Esophagus squamous epithelium (tissue), 5 donors: ENCODE results near the gene GTF3A. TPM values are rescaled to one million over a fixed set of nuclear protein-coding genes. Genes with fewer than 3 reads are reported as not detected.

Source experiments
- DNase-seq: peaks from one replicate; lab custom pipeline; 2025; lab: John Stamatoyannopoulos, UW
- H3K27ac ChIP-seq, 4 donors: fragments of 200-600 bp; sonication (generic); one replicate each; pipeline ENCODE4 v1.5.1; 2016 to 2019; ENCODE audit warnings: mild to moderate bottlenecking in 1 of 4
- H3K27me3 ChIP-seq, 4 donors: fragments of 200-600 bp; sonication (generic); 1 replicate in 3 of 4; 2 replicates in 1 of 4; pipeline versions ENCODE4 v1.5.1 to v1.6.0; 2017 to 2021; ENCODE audit warnings: antibody characterized with exemption in 1 of 4
- H3K36me3 ChIP-seq, 3 donors: fragments of 200-600 bp; sonication (generic); one replicate each; pipeline ENCODE4 v1.5.1; 2016 to 2019
- H3K4me1 ChIP-seq, 3 donors: fragments of 200-600 bp; sonication (generic); one replicate each; pipeline ENCODE4 v1.5.1; 2017 to 2019
- H3K4me3 ChIP-seq, 4 donors: fragments of 200-600 bp; sonication (generic); 1 replicate in 3 of 4; 2 replicates in 1 of 4; pipeline ENCODE4 v1.5.1; 2016 to 2019; ENCODE audit warnings: mild to moderate bottlenecking in 2 of 4, moderate library complexity in 1 of 4
- H3K9me3 ChIP-seq, 3 donors: fragments of 200-600 bp; sonication (generic); one replicate each; pipeline ENCODE4 v1.5.1; 2016 to 2019
- POLR2A ChIP-seq, 4 donors: fragments of 450-650 bp; IDR thresholded peaks; one replicate each; pipeline ENCODE4 v1.6.1; 2017; ENCODE audit warnings: antibody characterized with exemption in 4 of 4, mild to moderate bottlenecking in 4 of 4, moderate library complexity in 3 of 4
- WGBS, 2 donors: methylation state at CpG; one replicate each; pipeline ENCODE4 v1.1.5; 2018; 5-methylcytosine and 5-hydroxymethylcytosine counted together
- intact Hi-C: fragments of 100-400 bp; cut with DNase I; formaldehyde crosslinking; loops from one replicate; pipeline ENCODE4 v1.15.0; 2022
- total RNA-seq, 4 donors: library from RNA; depleted of rRNA; stranded (reverse); fragments of >200 nt; gene quantifications; one replicate each; pipeline ENCODE4 v1.1.0, GENCODE V29; 2016
- TF ChIP-seq, protein P1 (sequence below), 6 experiments: fragments of 450-650 bp in 4 of 6; fragments of 200-600 bp in 2 of 6; sonication (generic) in 2 of 6; IDR thresholded peaks; one replicate each; pipeline ENCODE4 v1.5.1; 2016 to 2019; ENCODE audit warnings: antibody characterized with exemption in 6 of 6, mild to moderate bottlenecking in 4 of 6, moderate library complexity in 4 of 6
- donor health status: DM: yes; HTN: yes; CAD: no.

The GTF3A gene
- total RNA-seq, 4 donors from 2014 or later: 76.4 to 113 (median 86.5) TPM

DNA sequence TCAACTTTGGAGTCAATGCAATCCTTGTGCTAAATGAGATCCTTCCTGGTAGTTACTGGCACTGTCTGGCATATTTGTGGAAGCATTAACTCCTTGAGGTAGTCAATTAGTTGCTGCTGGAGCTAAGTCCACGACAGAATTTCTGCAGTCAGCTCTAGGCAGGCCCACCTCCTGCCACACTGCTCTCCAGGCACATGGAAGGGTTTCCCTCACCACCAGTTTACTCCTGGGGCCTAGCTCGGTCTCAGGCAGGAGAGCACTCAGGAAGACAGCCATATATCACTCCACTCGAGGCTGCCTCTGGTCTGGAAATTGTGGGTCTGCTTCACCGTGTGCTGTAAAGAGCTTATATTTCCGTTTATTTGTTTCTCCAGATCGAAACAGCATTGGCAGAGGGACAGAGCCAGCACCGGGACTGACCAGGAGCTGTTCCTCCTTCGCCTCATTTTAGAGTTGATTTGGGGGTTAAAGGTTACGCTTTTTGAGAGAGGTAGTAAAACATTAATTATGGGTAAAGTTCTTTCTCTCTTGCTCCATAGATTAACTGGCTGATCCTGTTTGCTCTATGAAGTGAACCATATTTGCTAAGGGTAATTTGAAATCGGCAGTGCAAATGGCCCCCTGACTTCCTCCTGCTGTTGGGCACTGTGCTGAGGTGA lies 20.6 kb upstream of the GTF3A start:
- TF ChIP-seq, protein P1, sequence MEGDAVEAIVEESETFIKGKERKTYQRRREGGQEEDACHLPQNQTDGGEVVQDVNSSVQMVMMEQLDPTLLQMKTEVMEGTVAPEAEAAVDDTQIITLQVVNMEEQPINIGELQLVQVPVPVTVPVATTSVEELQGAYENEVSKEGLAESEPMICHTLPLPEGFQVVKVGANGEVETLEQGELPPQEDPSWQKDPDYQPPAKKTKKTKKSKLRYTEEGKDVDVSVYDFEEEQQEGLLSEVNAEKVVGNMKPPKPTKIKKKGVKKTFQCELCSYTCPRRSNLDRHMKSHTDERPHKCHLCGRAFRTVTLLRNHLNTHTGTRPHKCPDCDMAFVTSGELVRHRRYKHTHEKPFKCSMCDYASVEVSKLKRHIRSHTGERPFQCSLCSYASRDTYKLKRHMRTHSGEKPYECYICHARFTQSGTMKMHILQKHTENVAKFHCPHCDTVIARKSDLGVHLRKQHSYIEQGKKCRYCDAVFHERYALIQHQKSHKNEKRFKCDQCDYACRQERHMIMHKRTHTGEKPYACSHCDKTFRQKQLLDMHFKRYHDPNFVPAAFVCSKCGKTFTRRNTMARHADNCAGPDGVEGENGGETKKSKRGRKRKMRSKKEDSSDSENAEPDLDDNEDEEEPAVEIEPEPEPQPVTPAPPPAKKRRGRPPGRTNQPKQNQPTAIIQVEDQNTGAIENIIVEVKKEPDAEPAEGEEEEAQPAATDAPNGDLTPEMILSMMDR (IDR thresholded peaks at IDR 0.05): no peak
- no peak for TF ChIP-seq POLR2A (IDR thresholded peaks at IDR 0.05)
- WGBS, 2 donors: 81 to 83% methylated on average over 5 to 10 of the region's 10 CpGs
- intact Hi-C loops: no loop called here
- Histone ChIP-seq H3K4me3 (no peak overlapping the region), H3K27me3 (peaks cover 0 to 11% (median 0%) of the 10 kb centered on the region in 4 donors), H3K4me1 (peaks cover 0 to 30% (median 10%) of the 10 kb centered on the region in 3 donors), H3K27ac (peak overlapping the region in 2 of 4 donors; percentile 31 to 43), H3K9me3 (no peaks in the 10 kb centered on the region), H3K36me3 (no peaks in the 10 kb centered on the region)
- DNase-seq: no peak

DNA sequence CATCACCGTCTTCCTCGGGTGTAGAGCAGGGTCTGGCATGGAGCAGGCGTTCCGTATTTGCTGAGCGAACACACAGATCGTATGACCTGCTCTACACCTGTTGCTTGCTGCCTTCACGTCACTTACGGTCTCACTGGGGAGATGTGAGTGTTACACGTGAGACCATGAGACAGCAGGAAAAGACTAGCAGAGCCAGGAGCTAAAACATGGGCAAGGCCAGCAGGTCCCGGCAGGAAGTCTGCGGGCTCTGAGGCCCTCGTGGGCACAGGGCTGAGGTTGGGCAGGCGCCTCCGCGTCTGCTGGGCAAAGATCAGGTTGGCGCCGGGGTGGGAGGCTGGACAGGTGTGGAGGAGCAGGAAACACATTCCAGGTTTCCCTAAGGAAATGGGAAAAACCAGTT lies 19.7 kb upstream of the GTF3A start:
- 81 to 84% methylated on average over 16 to 17 of the region's 17 CpGs for WGBS, 2 donors
- DNase-seq: no peak
- intact Hi-C loops: no loop called here
- no peak overlapping the region for H3K27ac ChIP-seq
- H3K9me3 ChIP-seq: no peaks in the 10 kb centered on the region
- H3K36me3 ChIP-seq: no peaks in the 10 kb centered on the region
- H3K4me3 ChIP-seq: no peak overlapping the region
- H3K4me1 ChIP-seq: peaks cover 0 to 30% (median 10%) of the 10 kb centered on the region in 3 donors
- TF ChIP-seq POLR2A (IDR thresholded peaks at IDR 0.05): no peak
- TF ChIP-seq, protein P1 (IDR thresholded peaks at IDR 0.05): no peak
- H3K27me3 ChIP-seq: peaks cover 0 to 11% (median 0%) of the 10 kb centered on the region in 4 donors

DNA sequence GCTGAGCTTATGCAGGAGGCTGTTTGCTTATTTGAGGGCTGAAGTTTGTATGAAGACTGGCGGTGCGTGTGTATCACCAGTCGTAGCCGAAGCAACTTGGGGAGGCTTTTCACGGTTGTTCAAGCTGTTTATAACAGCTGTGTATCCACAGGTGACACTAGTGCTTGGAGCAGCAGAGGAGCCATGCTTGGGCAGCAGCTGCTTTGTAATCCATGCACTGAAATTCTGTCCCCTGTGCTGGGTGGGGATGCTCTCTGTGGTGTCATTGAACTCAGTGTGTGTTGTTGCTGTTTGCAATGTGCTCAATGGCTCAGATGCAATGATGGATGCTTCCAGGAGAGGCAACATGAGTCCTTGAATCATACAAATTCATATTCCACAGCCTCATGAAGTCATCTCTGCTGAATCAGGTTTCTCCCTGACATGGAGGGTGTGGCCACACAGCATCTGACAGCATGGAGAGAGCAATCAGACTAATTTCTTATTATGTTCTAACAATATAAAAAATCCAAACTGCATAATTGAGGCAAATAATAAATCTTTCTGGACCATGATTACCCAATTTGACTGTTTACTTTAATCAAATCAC lies 18.8 kb upstream of the GTF3A start:
- DNase-seq: no peak
- Histone ChIP-seq H3K36me3 (no peaks in the 10 kb centered on the region), H3K27me3 (peaks cover 0 to 14% (median 0%) of the 10 kb centered on the region in 4 donors), H3K27ac (no peak overlapping the region), H3K9me3 (no peaks in the 10 kb centered on the region), H3K4me1 (peaks cover 0 to 30% (median 10%) of the 10 kb centered on the region in 3 donors), H3K4me3 (no peak overlapping the region)
- TF ChIP-seq, protein P1 (IDR thresholded peaks at IDR 0.05): no peak
- no peak for TF ChIP-seq POLR2A (IDR thresholded peaks at IDR 0.05)
- 40 to 91% methylated on average over 1 to 5 of the region's 5 CpGs for WGBS, 2 donors
- intact Hi-C loops: no loop called here

DNA sequence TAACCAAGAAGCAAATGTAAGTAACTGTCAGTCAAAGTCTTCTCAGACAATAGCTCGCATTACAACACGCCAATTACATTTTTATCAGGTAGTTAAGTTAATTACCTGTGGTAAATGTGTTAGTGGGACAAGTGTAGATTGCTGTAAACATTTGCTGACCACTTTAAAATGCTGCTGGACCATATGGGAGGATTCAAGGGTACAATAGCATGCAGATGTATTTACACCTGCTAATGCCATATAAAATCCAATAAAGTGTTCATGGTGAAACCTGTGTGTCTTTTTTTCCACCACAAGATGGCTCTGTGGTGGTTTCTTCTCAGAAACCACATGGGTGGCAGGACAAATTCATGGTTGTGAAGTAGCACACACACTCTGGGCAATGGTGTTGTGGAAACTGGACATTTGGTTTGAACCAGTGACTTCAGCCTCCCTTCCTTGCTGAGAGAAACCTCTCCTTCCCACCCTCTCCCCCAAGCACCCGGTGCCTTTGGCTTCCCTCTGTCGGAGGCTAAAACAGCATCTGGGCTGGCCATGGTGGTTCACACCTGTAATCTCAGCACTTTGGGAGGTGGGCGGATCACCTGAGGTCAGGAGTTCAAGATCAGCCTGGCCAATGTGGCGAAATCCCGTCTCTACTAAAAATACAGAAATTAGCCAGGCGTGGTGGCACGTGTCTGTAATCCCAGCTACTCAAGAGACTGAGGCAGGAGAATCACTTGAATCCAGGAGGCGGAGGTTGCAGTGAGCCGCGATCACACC lies 18.1 kb upstream of the GTF3A start:
- 88% methylated on average over 9 to 10 of the region's 12 CpGs for WGBS, 2 donors
- no peak for TF ChIP-seq POLR2A (IDR thresholded peaks at IDR 0.05)
- TF ChIP-seq, protein P1 (IDR thresholded peaks at IDR 0.05): peak in 5 of 6 experiments; percentile 47 to 66 (median 54)
- no peak for DNase-seq
- Histone ChIP-seq H3K4me1 (peaks cover 0 to 23% (median 10%) of the 10 kb centered on the region in 3 donors), H3K9me3 (no peaks in the 10 kb centered on the region), H3K27ac (no peak overlapping the region), H3K4me3 (no peak overlapping the region), H3K36me3 (no peaks in the 10 kb centered on the region), H3K27me3 (peaks cover 0 to 20% (median 0%) of the 10 kb centered on the region in 4 donors)
- intact Hi-C loops: no loop called here
